ENCODE measurements around the gene ZBTB47. TPM values are rescaled to one million over a fixed set of nuclear protein-coding genes. Genes with fewer than 3 reads are reported as not detected.

The ZBTB47 gene
- total RNA-seq, 2 experiments from 2014 or later, result 0.43 to 0.45 TPM

GRCh38 chr3:42709621-42710020, 56.1 kb downstream of the ZBTB47 start:
- no peak overlapping the region for H3K27ac Mint-ChIP-seq
- no peaks in the 10 kb centered on the region for H3K36me3 Mint-ChIP-seq (ENCODE audit: low read depth)
- H3K9me3 Mint-ChIP-seq, result no peaks in the 10 kb centered on the region
- ChIA-PET POLR2A (no interaction called here), CTCF (no interaction called here)
- H3K4me1 Mint-ChIP-seq (ENCODE audit: low read depth), result no peaks in the 10 kb centered on the region
- no peak overlapping the region for H3K4me3 Mint-ChIP-seq
- no peak for ATAC-seq
- no peak for TF ChIP-seq CTCF (IDR thresholded peaks at IDR 0.05)
- intact Hi-C loops (cut with micrococcal nuclease), result no loop called here
- DNase-seq, result no peak
- H3K27me3 Mint-ChIP-seq, result peaks cover 1% of the 10 kb centered on the region

- POLR2A ChIA-PET, result no interaction called here
Observed at GRCh38 chr3:42710323-42711021, 57.0 kb downstream of the ZBTB47 start.

GRCh38 chr3:42711491-42712343, 58.2 kb downstream of the ZBTB47 start:
- ChIA-PET POLR2A (no interaction called here), CTCF (interaction anchor here (0.8 to 1.7 kb wide), 4 partner anchors 10 to 129 kb away, joined by 3 to 4 read pairs (median 3); no protein-coding TSS in a partner anchor)
- TF ChIP-seq CTCF (IDR thresholded peaks at IDR 0.05), result no peak

More at GRCh38 chr3:42710323-42711021, 57.0 kb downstream of the ZBTB47 start:
- no peak overlapping the region for H3K4me3 Mint-ChIP-seq
- ATAC-seq (no peak), DNase-seq (no peak)
- no peaks in the 10 kb centered on the region for H3K9me3 Mint-ChIP-seq
- no peak for TF ChIP-seq CTCF (IDR thresholded peaks at IDR 0.05)
- no peaks in the 10 kb centered on the region for H3K4me1 Mint-ChIP-seq (ENCODE audit: low read depth)
- H3K27ac Mint-ChIP-seq, result no peak overlapping the region
- H3K27me3 Mint-ChIP-seq, result peaks cover 1% of the 10 kb centered on the region
- no peaks in the 10 kb centered on the region for H3K36me3 Mint-ChIP-seq (ENCODE audit: low read depth)
- CTCF ChIA-PET, result interaction anchor here (0.8 kb wide), 1 partner anchor 128 kb away, joined by 3 read pairs; no protein-coding TSS in a partner anchor
- intact Hi-C loops (cut with micrococcal nuclease), result no loop called here

GRCh38 chr3:42712344-42712648, 58.8 kb downstream of the ZBTB47 start:
- H3K27ac Mint-ChIP-seq, result no peak overlapping the region
- ATAC-seq (no peak), DNase-seq (no peak)
- H3K27me3 Mint-ChIP-seq, result peaks cover 1% of the 10 kb centered on the region
- H3K9me3 Mint-ChIP-seq, result no peaks in the 10 kb centered on the region
- no peak for TF ChIP-seq CTCF (IDR thresholded peaks at IDR 0.05)
- POLR2A ChIA-PET, result no interaction called here
- intact Hi-C loops (cut with micrococcal nuclease), result no loop called here
- no peaks in the 10 kb centered on the region for H3K36me3 Mint-ChIP-seq (ENCODE audit: low read depth)
- no peaks in the 10 kb centered on the region for H3K4me1 Mint-ChIP-seq (ENCODE audit: low read depth)
- H3K4me3 Mint-ChIP-seq, result no peak overlapping the region
- CTCF ChIA-PET, result interaction anchor here (1.0 to 1.7 kb wide), 3 partner anchors 9 to 47 kb away, joined by 3 to 4 read pairs (median 3); no protein-coding TSS in a partner anchor

More at GRCh38 chr3:42711491-42712343, 58.2 kb downstream of the ZBTB47 start:
- ATAC-seq, result no peak
- H3K36me3 Mint-ChIP-seq (ENCODE audit: low read depth), result no peaks in the 10 kb centered on the region
- H3K27ac Mint-ChIP-seq, result no peak overlapping the region
- H3K27me3 Mint-ChIP-seq, result peaks cover 1% of the 10 kb centered on the region
- H3K4me3 Mint-ChIP-seq, result no peak overlapping the region
- no peak for DNase-seq
- H3K9me3 Mint-ChIP-seq, result no peaks in the 10 kb centered on the region
- intact Hi-C loops (cut with micrococcal nuclease), result no loop called here
- H3K4me1 Mint-ChIP-seq (ENCODE audit: low read depth), result no peaks in the 10 kb centered on the region
